Measurements from ENCODE around the gene PNLDC1. TPM values are rescaled to one million over a fixed set of nuclear protein-coding genes. Genes with fewer than 3 reads are reported as not detected.

PNLDC1 gene
- total and polyA plus RNA-seq, 9 of the 15 experiments (the other 6 are each of a cell fraction or from before 2014, with no cell fraction given): 0.12 TPM; not detected in 8

- TF ChIP-seq ZBTB40 (IDR thresholded peaks at IDR 0.05) (peak; percentile 71), ZBTB40 (CRISPR knock-in tag; IDR thresholded peaks at IDR 0.05) (no peak), EZH2 (IDR thresholded peaks at IDR 0.05; ENCODE audit: borderline replicate concordance, low read depth, low read length) (no peak), PPARD (CRISPR knock-in tag; IDR thresholded peaks at IDR 0.05) (no peak), HMGN3 (IDR thresholded peaks at IDR 0.05; ENCODE audit: borderline replicate concordance, extremely low read depth, insufficient read length, low read depth, low read length) (peak; percentile 17), NFYB (IDR thresholded peaks at IDR 0.05; ENCODE audit: extremely low read depth, insufficient read length) (no peak), REST (IDR thresholded peaks at IDR 0.05; ENCODE audit: borderline replicate concordance) (no peak), REST (CRISPR knock-in tag; IDR thresholded peaks at IDR 0.05; ENCODE audit: low read depth) (no peak), GABPB1 (CRISPR knock-in tag; IDR thresholded peaks at IDR 0.05) (peak; percentile 15)
Measured at GRCh38 chr6:159761129-159761872, 38.8 kb upstream of the PNLDC1 start (continued).
